HUES64 (cell line): Measurements from ENCODE around the gene GYS1.
"Not testable (repeated sequence)": the region's sequence is repeated elsewhere in the genome, so short reads cannot be mapped to it uniquely, and the experiment has no call there.

ENCODE experiments used
- H3K27ac ChIP-seq: 2 replicates; pipeline ENCODE4 v1.7.0; 2013; ENCODE audit warnings: low read depth, low read length, inconsistent platforms
- H3K27me3 ChIP-seq: 2 replicates; pipeline ENCODE4 v1.6.1; 2013; ENCODE audit warnings: mild to moderate bottlenecking, low read length; ENCODE audit not compliant: insufficient read depth
- H3K36me3 ChIP-seq: 2 replicates; pipeline ENCODE4 v1.6.1; 2013; ENCODE audit warnings: mild to moderate bottlenecking, low read length; ENCODE audit not compliant: insufficient read depth
- H3K4me1 ChIP-seq: 2 replicates; pipeline ENCODE4 v1.6.1; 2013; ENCODE audit warnings: mild to moderate bottlenecking, low read length, moderate library complexity; ENCODE audit not compliant: insufficient read depth
- H3K4me3 ChIP-seq: 2 replicates; pipeline ENCODE4 v1.5.1; 2013; ENCODE audit warnings: mild to moderate bottlenecking, low read length, moderate library complexity
- H3K9ac ChIP-seq: 2 replicates; pipeline ENCODE4 v1.6.1; 2013; ENCODE audit warnings: mild to moderate bottlenecking, low read depth, low read length
- H3K9me3 ChIP-seq: 2 replicates; pipeline ENCODE4 v1.6.1; 2013; ENCODE audit warnings: low read depth, low read length; ENCODE audit not compliant: insufficient read depth
- WGBS: fragments of 150-250, 120-280 bp; methylation state at CpG from one replicate; pipeline ENCODE4 v1.1.7; 2013; ENCODE audit warnings: missing lambda C conversion rate; 5-methylcytosine and 5-hydroxymethylcytosine counted together

Gene GYS1

DNA sequence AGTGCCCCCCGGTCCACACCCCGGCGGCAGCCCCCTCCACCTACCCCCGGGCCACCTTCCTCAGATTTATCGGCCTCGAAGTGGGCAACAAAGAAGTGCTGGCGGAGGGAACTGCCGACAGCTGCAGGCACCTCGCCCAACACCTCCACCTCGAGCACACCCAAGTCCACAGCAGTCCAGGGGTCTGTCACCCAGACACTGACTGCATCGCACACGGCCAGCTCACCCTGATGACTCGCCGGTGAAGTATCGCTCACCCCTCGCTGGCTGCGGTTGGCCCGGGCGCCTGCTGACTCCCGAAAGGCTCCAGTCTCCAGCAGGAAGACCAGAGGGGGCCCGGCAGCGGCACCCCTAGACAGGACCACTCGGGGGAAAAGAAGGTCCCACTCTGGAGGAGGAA lies 32.5 kb upstream of the GYS1 start:
- H3K4me3 ChIP-seq, H3K4me1 ChIP-seq, H3K9ac ChIP-seq, H3K36me3 ChIP-seq, H3K9me3 ChIP-seq, H3K27ac ChIP-seq, H3K27me3 ChIP-seq: not testable (repeated sequence)
- 76% methylated on average over 23 of the region's 23 CpGs for WGBS

GRCh38 chr19:49025088-49025487 lies 32.0 kb upstream of the GYS1 start:
- not testable (repeated sequence) for H3K36me3 ChIP-seq, H3K4me3 ChIP-seq, H3K9me3 ChIP-seq, H3K27ac ChIP-seq, H3K27me3 ChIP-seq, H3K9ac ChIP-seq, H3K4me1 ChIP-seq
- no CpG with 5 or more reads among the region's 6 CpGs for WGBS

GRCh38 chr19:49024233-49024632 lies 31.1 kb upstream of the GYS1 start, which contains the start of gene CGB3:
Gene CGB3 (minus strand): TSS chr19:49024333. CDS start chr19:49023971, 362 bp downstream.
- H3K9ac ChIP-seq, H3K4me3 ChIP-seq, H3K36me3 ChIP-seq, H3K4me1 ChIP-seq, H3K27ac ChIP-seq, H3K9me3 ChIP-seq, H3K27me3 ChIP-seq: not testable (repeated sequence)
- WGBS, result 67% methylated on average over 13 of the region's 15 CpGs

DNA sequence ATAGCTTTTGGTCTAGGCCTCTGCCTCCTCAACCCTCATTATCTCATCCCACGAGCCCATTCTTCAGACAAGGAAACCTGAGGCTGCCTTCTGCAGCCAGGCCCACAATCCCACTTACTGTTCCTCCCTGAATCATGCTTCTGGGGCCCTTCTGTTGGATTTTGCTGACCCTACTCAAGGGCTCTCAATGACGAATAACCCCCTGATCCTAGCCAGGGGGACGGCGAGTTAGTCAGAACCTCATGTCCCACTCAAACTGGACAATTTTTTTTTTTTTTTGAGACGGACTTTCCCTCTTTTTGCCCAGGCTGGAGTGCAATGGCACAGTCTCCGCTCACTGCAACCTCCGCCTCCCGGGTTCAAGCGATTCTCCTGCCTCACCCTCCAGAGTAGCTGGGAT lies 29.0 kb upstream of the GYS1 start:
- no peak overlapping the region for H3K4me3 ChIP-seq
- H3K27ac ChIP-seq, result no peak overlapping the region
- H3K9me3 ChIP-seq, result no peaks in the 10 kb centered on the region
- peaks cover 27% of the 10 kb centered on the region for H3K27me3 ChIP-seq
- peaks cover 10% of the 10 kb centered on the region; the same call in 1 of the 2 replicates for H3K4me1 ChIP-seq
- WGBS, result 91% methylated on average over 9 of the region's 9 CpGs
- H3K36me3 ChIP-seq, result no peaks in the 10 kb centered on the region
- no peak overlapping the region for H3K9ac ChIP-seq

- Histone ChIP-seq H3K9me3 (no peaks in the 10 kb centered on the region), H3K36me3 (peaks cover 3% of the 10 kb centered on the region; the same call in 1 of the 2 replicates), H3K27ac (no peak overlapping the region), H3K9ac (no peak overlapping the region), H3K27me3 (peaks cover 27% of the 10 kb centered on the region), H3K4me3 (no peak overlapping the region), H3K4me1 (peaks cover 10% of the 10 kb centered on the region; the same call in 1 of the 2 replicates)
- WGBS, result 71% methylated on average over 16 of the region's 16 CpGs
These were observed 28.1 kb upstream of the GYS1 start for GRCh38 chr19:49020931-49021895.

- no peak overlapping the region for H3K9ac ChIP-seq
- H3K4me3 ChIP-seq, result no peak overlapping the region
- H3K36me3 ChIP-seq, result peaks cover 11% of the 10 kb centered on the region
- no peak overlapping the region for H3K27ac ChIP-seq
- H3K4me1 ChIP-seq, result peaks cover 10% of the 10 kb centered on the region; the same call in 1 of the 2 replicates
- 90% methylated on average over 11 of the region's 11 CpGs for WGBS
- peaks cover 27% of the 10 kb centered on the region for H3K27me3 ChIP-seq
- no peaks in the 10 kb centered on the region for H3K9me3 ChIP-seq
These were observed 27.2 kb upstream of the GYS1 start for GRCh38 chr19:49020342-49020741.

DNA sequence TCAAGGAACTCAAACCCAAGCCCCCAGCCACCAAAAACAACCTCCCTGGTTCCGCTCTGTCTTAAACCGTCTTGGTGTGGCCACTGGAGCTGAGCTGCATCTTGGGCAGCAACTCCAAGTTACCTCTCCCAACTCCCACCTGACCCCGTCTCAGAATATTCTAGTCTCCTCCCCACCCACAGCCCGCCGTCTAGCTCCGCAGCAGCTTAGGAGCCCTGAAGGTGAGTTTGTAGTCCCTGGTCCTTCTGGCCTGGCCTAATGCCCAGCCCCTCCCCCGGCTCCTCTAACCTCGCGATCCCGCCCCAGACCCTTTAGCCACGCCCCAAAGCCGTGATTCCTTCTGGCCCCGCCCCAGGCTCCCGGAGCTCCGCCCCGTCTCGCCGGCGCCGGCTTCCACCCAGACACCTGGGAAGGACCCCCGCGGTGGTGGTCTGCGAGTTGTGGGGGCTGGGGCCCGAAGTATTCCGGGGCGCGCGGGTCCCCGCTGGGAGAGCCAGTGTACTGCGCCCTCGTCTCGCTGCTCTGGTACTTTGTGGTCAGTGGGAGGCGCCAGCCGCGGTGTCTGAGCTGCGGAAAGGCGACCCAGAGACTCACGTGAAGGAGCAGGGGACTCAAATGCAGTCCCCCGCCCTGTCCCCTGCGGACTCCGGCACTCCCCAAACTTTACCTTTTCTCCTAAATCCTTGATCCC lies 26.3 kb upstream of the GYS1 start:
- Histone ChIP-seq H3K4me1 (peaks cover 10% of the 10 kb centered on the region; the same call in 1 of the 2 replicates), H3K9me3 (no peaks in the 10 kb centered on the region), H3K27me3 (peaks cover 27% of the 10 kb centered on the region), H3K36me3 (peaks cover 20% of the 10 kb centered on the region), H3K27ac (no peak overlapping the region), H3K4me3 (peak overlapping the region; percentile 34; the same call in 1 of the 2 replicates), H3K9ac (no peak overlapping the region)
- 76% methylated on average over 41 of the region's 41 CpGs for WGBS

- H3K27ac ChIP-seq, H3K9me3 ChIP-seq, H3K9ac ChIP-seq: not testable (repeated sequence)
- Histone ChIP-seq H3K36me3 (peaks cover 27% of the 10 kb centered on the region), H3K4me3 (peak overlapping the region; percentile 51), H3K27me3 (peaks cover 27% of the 10 kb centered on the region), H3K4me1 (peaks cover 10% of the 10 kb centered on the region; the same call in 1 of the 2 replicates)
- WGBS, result 48% methylated on average over 48 of the region's 50 CpGs
These were observed 25.5 kb upstream of the GYS1 start for GRCh38 chr19:49018388-49019241.

DNA sequence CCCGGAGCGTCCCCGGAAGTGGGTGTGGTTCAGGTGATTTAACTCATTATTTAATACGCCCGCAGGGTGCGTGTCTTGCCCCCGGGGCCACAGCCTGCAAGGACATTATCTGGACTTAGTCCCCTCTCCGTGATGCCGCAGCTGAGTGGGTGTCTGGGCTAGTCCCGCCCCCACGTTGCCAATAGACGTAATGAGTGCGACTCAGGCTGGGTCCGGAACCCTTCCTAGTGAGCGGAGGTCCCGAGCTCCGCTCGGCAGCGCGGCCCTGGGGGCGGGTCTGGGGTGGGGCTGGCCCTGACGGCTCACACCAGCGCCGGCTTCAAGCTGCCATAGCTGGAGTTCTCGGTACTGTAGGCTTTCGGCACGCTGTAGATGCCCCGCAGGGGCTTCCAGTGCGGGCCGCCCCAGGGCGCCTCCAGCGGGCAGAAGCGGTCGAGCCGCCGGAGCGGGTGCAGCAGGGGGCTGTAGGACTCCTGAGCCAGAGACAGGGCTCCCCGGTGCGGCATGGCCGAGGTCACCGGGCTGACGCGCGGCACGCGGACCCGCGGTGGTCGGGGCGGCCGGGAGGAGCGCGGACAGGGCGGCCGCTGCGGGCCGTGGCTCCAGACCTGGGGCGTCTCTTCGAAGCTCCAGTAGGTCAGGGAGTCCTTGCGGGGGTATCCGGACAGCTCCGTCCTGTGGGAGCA lies 24.7 kb upstream of the GYS1 start:
- Histone ChIP-seq H3K4me3 (peak overlapping the region; percentile 51), H3K27me3 (peaks cover 27% of the 10 kb centered on the region), H3K36me3 (peaks cover 31% of the 10 kb centered on the region), H3K9ac (0 out of 2 replicates have a peak overlapping the region, but pooled peaks have one; percentile 17), H3K9me3 (no peaks in the 10 kb centered on the region), H3K27ac (no peak overlapping the region), H3K4me1 (peaks cover 10% of the 10 kb centered on the region; the same call in 1 of the 2 replicates)
- WGBS, result 2% methylated on average over 59 of the region's 62 CpGs

- Histone ChIP-seq H3K9ac (0 out of 2 replicates have a peak within 1 kb of the TSS, but pooled peaks have one; percentile 17), H3K4me1 (peaks cover 10% of the 10 kb centered on the region; the same call in 1 of the 2 replicates)
- WGBS, result 75% methylated on average over 16 of the region's 17 CpGs
These were observed 24.0 kb upstream of the GYS1 start, which contains the start of gene LHB for GRCh38 chr19:49017041-49017665. Gene LHB (minus strand): TSS chr19:49017091. CDS start chr19:49017081, 10 bp downstream.

More at GRCh38 chr19:49017041-49017665, 24.0 kb upstream of the GYS1 start, which contains the start of gene LHB:
- H3K4me3 ChIP-seq, result peak within 1 kb of the TSS; percentile 51
- no peak within 1 kb of the TSS for H3K27ac ChIP-seq
- H3K27me3 ChIP-seq, result peaks cover 27% of the 10 kb centered on the region
- no peaks in the 10 kb centered on the region for H3K9me3 ChIP-seq
- peaks cover 36% of the 10 kb centered on the region for H3K36me3 ChIP-seq
